ENCODE results near the gene USP7.

USP7 gene

GRCh38 chr16:8859913-8860881 is 103.5 kb downstream of the USP7 start:
- DNase-seq (ENCODE audit: extremely low read depth, low read depth) = no peak
- H3K4me3 ChIP-seq (replicated peaks; ENCODE audit: low read depth, low read length) = no peak overlapping the region
- no peak for TF ChIP-seq CTCF (IDR thresholded peaks at IDR 0.05; ENCODE audit: low read depth, low read length, missing control alignments)

GRCh38 chr16:8858994-8859912 is 104.5 kb downstream of the USP7 start:
- TF ChIP-seq CTCF (IDR thresholded peaks at IDR 0.05; ENCODE audit: low read depth, low read length, missing control alignments) = no peak
- no peak overlapping the region for H3K4me3 ChIP-seq (replicated peaks; ENCODE audit: low read depth, low read length)
- DNase-seq (ENCODE audit: extremely low read depth, low read depth) = no peak

DNA sequence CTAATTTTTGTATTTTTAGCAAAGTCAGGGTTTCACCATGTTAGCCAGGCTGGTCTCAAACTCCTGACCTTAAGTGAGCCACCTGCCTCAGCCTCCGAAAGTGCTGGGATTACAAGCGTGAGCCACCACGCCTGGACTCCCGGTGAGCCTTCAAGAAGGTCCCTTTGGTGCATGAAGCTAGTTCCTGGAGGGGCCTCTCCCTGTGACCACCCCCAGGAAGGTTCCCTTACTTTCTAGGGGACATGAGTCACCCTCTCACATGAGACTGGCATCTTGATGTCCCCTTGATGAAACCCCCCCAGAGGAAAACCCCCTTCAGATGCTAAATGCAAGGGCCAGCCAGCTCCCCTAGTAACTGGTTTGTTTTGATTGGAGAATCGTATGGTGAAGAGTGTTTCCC is 107.7 kb downstream of the USP7 start:
- no peak for DNase-seq (ENCODE audit: extremely low read depth, low read depth)
- no peak for TF ChIP-seq CTCF (IDR thresholded peaks at IDR 0.05; ENCODE audit: low read depth, low read length, missing control alignments)
- no peak overlapping the region for H3K4me3 ChIP-seq (replicated peaks; ENCODE audit: low read depth, low read length)

GRCh38 chr16:8855051-8855786 is 108.5 kb downstream of the USP7 start:
- TF ChIP-seq CTCF (IDR thresholded peaks at IDR 0.05; ENCODE audit: low read depth, low read length, missing control alignments) = peak; percentile 32
- H3K4me3 ChIP-seq (replicated peaks; ENCODE audit: low read depth, low read length) = no peak overlapping the region
- DNase-seq (ENCODE audit: extremely low read depth, low read depth) = no peak

- no peak overlapping the region for H3K4me3 ChIP-seq (replicated peaks; ENCODE audit: low read depth, low read length)
- TF ChIP-seq CTCF (IDR thresholded peaks at IDR 0.05; ENCODE audit: low read depth, low read length, missing control alignments) = no peak
- no peak for DNase-seq (ENCODE audit: extremely low read depth, low read depth)
These were observed 109.3 kb downstream of the USP7 start for GRCh38 chr16:8854298-8854948.

DNA sequence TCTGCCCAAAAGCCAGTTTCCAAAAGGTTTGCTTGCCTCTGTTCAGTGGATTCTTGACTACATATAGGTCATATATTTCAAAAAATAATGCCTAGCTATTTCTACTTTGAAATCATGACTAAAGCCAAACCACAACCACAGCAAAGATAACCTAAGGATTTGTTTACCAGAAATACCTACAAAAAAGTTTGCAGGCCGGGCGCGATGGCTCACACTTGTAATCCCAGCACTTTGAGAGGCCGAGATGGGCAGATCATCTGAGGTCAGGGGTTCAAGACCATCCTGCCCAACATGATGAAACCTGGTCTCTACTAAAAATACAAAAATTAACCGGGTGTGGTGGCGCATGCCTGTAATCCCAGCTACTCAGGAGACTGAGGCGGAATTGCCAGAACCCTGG is 110.1 kb downstream of the USP7 start:
- no peak for DNase-seq (ENCODE audit: extremely low read depth, low read depth)
- no peak for TF ChIP-seq CTCF (IDR thresholded peaks at IDR 0.05; ENCODE audit: low read depth, low read length, missing control alignments)
- no peak overlapping the region for H3K4me3 ChIP-seq (replicated peaks; ENCODE audit: low read depth, low read length)
